Common myeloid progenitor, CD34-positive (primary cell): Measurements from ENCODE around the gene CHKA.

ENCODE experiments used
- CTCF ChIA-PET: fragments of 350-600 bp; sonication (Branson Sonifier 250); formaldehyde crosslinking; loops from one replicate; lab custom pipeline; 2021; ENCODE audit warnings: antibody characterized with exemption; lab: Charles Lee
- POLR2A ChIA-PET: fragments of 350-600 bp; sonication (Branson Sonifier 250); formaldehyde crosslinking; loops from one replicate; lab custom pipeline; 2021; ENCODE audit warnings: antibody characterized with exemption; lab: Charles Lee
- DNase-seq, 3 donors: peaks; one replicate each; pipeline versions ENCODE4 v3.0.0 to v3.0.0-alpha.2; 2013
- H3K27ac ChIP-seq, 2 experiments: 1 replicate in 1 of 2; 2 replicates in 1 of 2; pipeline ENCODE4 v1.7.0; 2013; ENCODE audit warnings: inconsistent platforms in 2 of 2, low read length in 2 of 2, mild to moderate bottlenecking in 2 of 2, low read depth in 1 of 2, moderate library complexity in 1 of 2; ENCODE audit not compliant: severe bottlenecking in 2 of 2, insufficient read depth in 1 of 2, poor library complexity in 1 of 2
- H3K27me3 ChIP-seq, 5 experiments: replicated peaks in 2 of 5; 1 replicate in 3 of 5; 2 replicates in 2 of 5; pipeline versions ENCODE4 v1.6.1 to v1.7.0; 2013; ENCODE audit warnings: low read length in 4 of 5, mild to moderate bottlenecking in 2 of 5, moderate library complexity in 2 of 5, inconsistent platforms in 1 of 5; ENCODE audit not compliant: insufficient read depth in 5 of 5, control insufficient read depth in 4 of 5
- H3K36me3 ChIP-seq, 4 experiments: 1 replicate in 2 of 4; 2 replicates in 2 of 4; pipeline versions ENCODE4 v1.6.1 to v1.7.0; 2013; ENCODE audit warnings: low read length in 3 of 4, control low read depth in 1 of 4, mild to moderate bottlenecking in 1 of 4; ENCODE audit not compliant: control insufficient read depth in 4 of 4, insufficient read depth in 4 of 4
- H3K4me1 ChIP-seq, 4 experiments: 1 replicate in 3 of 4; 2 replicates in 1 of 4; pipeline versions ENCODE4 v1.6.1 to v1.7.1; 2013; ENCODE audit warnings: low read length in 3 of 4, mild to moderate bottlenecking in 3 of 4, control low read depth in 1 of 4, inconsistent platforms in 1 of 4, moderate library complexity in 1 of 4; ENCODE audit not compliant: control insufficient read depth in 4 of 4, insufficient read depth in 4 of 4; ENCODE audit errors: control extremely low read depth in 1 of 4
- H3K4me3 ChIP-seq, 7 experiments: 1 replicate in 4 of 7; 2 replicates in 3 of 7; pipeline versions ENCODE4 v1.5.1 to v1.7.0; 2013; ENCODE audit warnings: mild to moderate bottlenecking in 7 of 7, low read length in 6 of 7, moderate library complexity in 6 of 7, inconsistent platforms in 2 of 7, low read depth in 2 of 7, control low read depth in 1 of 7; ENCODE audit not compliant: insufficient read depth in 4 of 7, control insufficient read depth in 1 of 7; ENCODE audit errors: extremely low read depth in 1 of 7
- H3K9me3 ChIP-seq, 5 experiments: 1 replicate in 4 of 5; 2 replicates in 1 of 5; pipeline versions ENCODE4 v1.6.1 to v1.7.1; 2013; ENCODE audit warnings: low read length in 4 of 5, mild to moderate bottlenecking in 2 of 5, inconsistent platforms in 1 of 5, low read depth in 1 of 5, moderate library complexity in 1 of 5; ENCODE audit not compliant: control insufficient read depth in 4 of 5, insufficient read depth in 2 of 5; ENCODE audit errors: control extremely low read depth in 1 of 5
- whole genome bisulfite sequencing: methylation state at CpG from one replicate; pipeline ENCODE4 v1.1.5; 2013; ENCODE audit not compliant: insufficient coverage; 5-methylcytosine and 5-hydroxymethylcytosine counted together

CHKA gene

GRCh38 chr11:68137833-68138232 lies 16.6 kb upstream of the CHKA start:
- ChIA-PET CTCF (interaction anchor here (1.0 to 1.3 kb wide), 2 partner anchors 10 to 160 kb away, joined by 3 read pairs; no protein-coding TSS in a partner anchor), POLR2A (no interaction called here)
- 97% methylated on average over 5 of the region's 5 CpGs for WGBS
- no peak for DNase-seq
- Histone ChIP-seq H3K4me1 (peaks cover 6 to 33% (median 32%) of the 10 kb centered on the region in 4 experiments), H3K9me3 (peaks cover 0 to 5% (median 3%) of the 10 kb centered on the region in 5 experiments), H3K27me3 (no peaks in the 10 kb centered on the region), H3K4me3 (no peak overlapping the region), H3K36me3 (no peaks in the 10 kb centered on the region), H3K27ac (no peak overlapping the region)

DNA sequence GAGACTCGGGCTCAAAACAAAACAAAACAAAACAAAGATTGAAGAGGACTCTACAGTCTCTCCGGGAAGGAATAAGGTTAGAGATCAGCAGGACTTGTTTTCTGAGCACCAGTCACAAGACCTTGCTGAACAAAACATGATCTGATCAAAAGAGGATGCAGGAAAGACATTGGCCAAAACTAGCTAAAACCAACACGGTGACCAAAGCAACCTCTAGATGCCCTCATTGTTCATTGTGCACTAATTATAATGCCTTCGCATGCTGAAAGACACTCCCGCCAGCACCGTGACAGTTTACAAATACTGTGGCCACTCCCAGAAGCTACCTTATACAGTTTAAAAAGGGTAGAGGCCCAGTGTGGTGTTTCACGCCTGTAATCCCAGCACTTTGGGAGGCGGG lies 15.7 kb upstream of the CHKA start:
- no peaks in the 10 kb centered on the region for H3K27me3 ChIP-seq
- H3K4me3 ChIP-seq = no peak overlapping the region
- POLR2A ChIA-PET = no interaction called here
- 96% methylated on average over 8 of the region's 8 CpGs for WGBS
- H3K9me3 ChIP-seq = peaks cover 0 to 5% (median 3%) of the 10 kb centered on the region in 5 experiments
- peaks cover 6 to 23% (median 22%) of the 10 kb centered on the region in 4 experiments for H3K4me1 ChIP-seq
- CTCF ChIA-PET = no interaction called here
- no peak overlapping the region for H3K27ac ChIP-seq
- H3K36me3 ChIP-seq = no peaks in the 10 kb centered on the region
- no peak for DNase-seq

DNA sequence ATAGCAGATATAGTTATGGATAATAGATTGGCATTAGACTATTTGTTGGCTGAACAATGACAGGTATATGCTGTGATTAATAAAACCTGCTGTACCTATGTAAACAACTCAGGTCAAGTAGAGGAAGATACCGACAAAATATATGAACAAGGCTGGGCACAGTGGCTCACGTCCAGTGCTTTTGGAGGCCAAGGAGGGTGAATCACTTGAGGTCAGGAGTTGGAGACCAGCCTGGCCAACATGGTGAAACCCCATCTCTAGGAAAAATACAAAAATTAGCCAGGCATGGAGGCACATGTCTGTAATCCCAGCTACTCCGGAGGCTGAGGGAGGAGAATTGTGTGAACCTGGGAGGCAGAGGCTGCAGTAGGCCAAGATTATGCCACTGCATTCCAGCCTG lies 14.0 kb upstream of the CHKA start:
- Histone ChIP-seq H3K4me3 (no peak overlapping the region), H3K27ac (no peak overlapping the region), H3K36me3 (no peaks in the 10 kb centered on the region), H3K4me1 (peaks cover 0 to 6% (median 5%) of the 10 kb centered on the region in 4 experiments), H3K27me3 (no peaks in the 10 kb centered on the region), H3K9me3 (peaks cover 0 to 5% (median 3%) of the 10 kb centered on the region in 5 experiments)
- 90% methylated on average over 3 of the region's 3 CpGs for WGBS
- ChIA-PET CTCF (no interaction called here), POLR2A (no interaction called here)
- no peak for DNase-seq

DNA sequence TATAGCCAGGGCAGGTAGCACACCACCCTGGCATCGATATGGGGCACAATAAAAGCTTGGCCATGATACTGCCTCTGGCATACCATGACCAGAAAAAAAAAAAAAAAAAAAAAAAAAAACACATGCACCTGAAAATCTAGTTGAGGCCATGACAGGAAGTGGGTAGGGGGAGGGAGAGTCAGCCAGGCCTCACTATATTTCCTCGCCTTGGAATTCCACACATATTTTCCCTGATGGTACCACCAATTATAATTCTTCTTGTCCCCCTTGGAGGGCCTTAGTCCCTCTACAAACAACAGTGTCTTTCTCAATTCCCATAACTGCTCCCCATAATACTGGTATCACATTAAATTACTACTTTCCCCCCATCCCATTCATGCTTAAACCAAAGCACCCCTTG lies 12.6 kb upstream of the CHKA start:
- Histone ChIP-seq H3K27me3 (no peaks in the 10 kb centered on the region), H3K4me1 (peaks cover 0 to 6% (median 5%) of the 10 kb centered on the region in 4 experiments), H3K36me3 (no peaks in the 10 kb centered on the region), H3K9me3 (peaks cover 0 to 5% (median 3%) of the 10 kb centered on the region in 5 experiments), H3K27ac (no peak overlapping the region), H3K4me3 (no peak overlapping the region)
- WGBS = no CpG with 5 or more reads among the region's 2 CpGs
- ChIA-PET CTCF (no interaction called here), POLR2A (interaction anchor here (0.7 kb wide), 1 partner anchor 1140 kb away, joined by 3 read pairs; no protein-coding TSS in a partner anchor)
- no peak for DNase-seq

DNA sequence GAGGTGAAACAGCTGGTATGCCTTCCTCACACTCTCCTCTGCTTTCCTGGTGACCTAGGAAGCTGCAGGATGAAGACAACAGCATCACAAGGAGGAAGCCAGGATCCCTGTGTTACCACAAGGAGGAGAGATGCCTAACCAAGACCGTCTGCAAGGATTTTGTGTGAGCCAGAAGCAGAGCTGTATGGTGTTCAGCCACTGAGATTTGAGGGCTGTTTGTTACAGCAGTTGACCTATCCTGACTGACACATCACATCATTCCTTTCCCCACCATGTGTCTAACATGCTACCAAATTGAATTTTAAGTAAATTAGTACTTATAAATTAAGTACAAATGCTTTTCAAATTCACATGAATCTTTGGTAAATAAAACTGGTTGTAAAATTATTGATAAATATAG lies 8.9 kb upstream of the CHKA start:
- POLR2A ChIA-PET = no interaction called here
- H3K9me3 ChIP-seq = peaks cover 0 to 5% (median 3%) of the 10 kb centered on the region in 5 experiments
- DNase-seq = no peak
- H3K4me3 ChIP-seq = no peak overlapping the region
- WGBS = no CpG with 5 or more reads among the region's 1 CpG
- peaks cover 0 to 16% (median 8%) of the 10 kb centered on the region in 4 experiments for H3K4me1 ChIP-seq
- H3K27me3 ChIP-seq = no peaks in the 10 kb centered on the region
- H3K27ac ChIP-seq = no peak overlapping the region
- CTCF ChIA-PET = interaction anchor here (0.6 kb wide), 1 partner anchor 18 kb away, joined by 3 read pairs; no protein-coding TSS in a partner anchor
- H3K36me3 ChIP-seq = no peaks in the 10 kb centered on the region

GRCh38 chr11:68128682-68129327 lies 7.6 kb upstream of the CHKA start:
- Histone ChIP-seq H3K4me3 (peak overlapping the region in 6 of 7 experiments; percentile 19 to 73 (median 57)), H3K4me1 (peaks cover 0 to 16% (median 8%) of the 10 kb centered on the region in 4 experiments), H3K36me3 (no peaks in the 10 kb centered on the region), H3K27me3 (no peaks in the 10 kb centered on the region), H3K9me3 (peaks cover 0 to 4% (median 3%) of the 10 kb centered on the region in 5 experiments), H3K27ac (peak overlapping the region in 1 of 2 experiments; percentile 54)
- ChIA-PET CTCF (no interaction called here), POLR2A (interaction anchor here (1.1 kb wide), 1 partner anchor 56 kb away, joined by 3 read pairs; no protein-coding TSS in a partner anchor)
- 17% methylated on average over 4 of the region's 15 CpGs for WGBS
- peak; percentile 72 to 86 (median 81) for DNase-seq
